Neural progenitor cell (in vitro differentiated cells): Measurements from ENCODE around the gene SHROOM1. TPM values are rescaled to one million over a fixed set of nuclear protein-coding genes. Genes with fewer than 3 reads are reported as not detected.
"Not testable (repeated sequence)": the region's sequence is repeated elsewhere in the genome, so short reads cannot be mapped to it uniquely, and the experiment has no call there.

ENCODE experiments used
- DNase-seq: peaks from one replicate; pipeline ENCODE4 v3.0.0-alpha.2; 2016; ENCODE audit warnings: low spot score
- H2AFZ ChIP-seq: fragments of 200-600 bp; sonication (generic); replicated peaks from 2 replicates; pipeline ENCODE4 v1.6.1; 2016; ENCODE audit warnings: antibody characterized with exemption
- H3F3A ChIP-seq: fragments of 200-600 bp; sonication (generic); 2 replicates; pipeline ENCODE4 v1.6.1; 2016; ENCODE audit warnings: antibody characterized with exemption, low read depth
- H3K27ac ChIP-seq: fragments of 200-600 bp; sonication (generic); 2 replicates; pipeline ENCODE4 v1.5.1; 2016; ENCODE audit warnings: mild to moderate bottlenecking
- H3K27me3 ChIP-seq: fragments of 200-600 bp; sonication (generic); 2 replicates; pipeline ENCODE4 v1.6.1; 2016; ENCODE audit warnings: mild to moderate bottlenecking, moderate library complexity
- H3K36me3 ChIP-seq: fragments of 200-600 bp; sonication (generic); 2 replicates; pipeline ENCODE4 v1.5.1; 2016
- H3K4me1 ChIP-seq: fragments of 200-600 bp; sonication (generic); 2 replicates; pipeline ENCODE4 v1.6.1; 2016; ENCODE audit warnings: mixed run types
- H3K4me2 ChIP-seq: fragments of 200-600 bp; sonication (generic); 2 replicates; pipeline ENCODE4 v1.6.1; 2016
- H3K4me3 ChIP-seq: fragments of 200-600 bp; sonication (generic); 2 replicates; pipeline ENCODE4 v1.5.1; 2016
- H3K79me2 ChIP-seq: fragments of 200-600 bp; sonication (generic); 2 replicates; pipeline ENCODE4 v1.6.1; 2016; ENCODE audit warnings: low read depth
- H3K9ac ChIP-seq: fragments of 200-600 bp; sonication (generic); 2 replicates; pipeline ENCODE4 v1.6.1; 2016
- H3K9me3 ChIP-seq: fragments of 200-600 bp; sonication (generic); 2 replicates; pipeline ENCODE4 v1.5.1; 2016; ENCODE audit warnings: low read depth
- H4K20me1 ChIP-seq: fragments of 200-600 bp; sonication (generic); 2 replicates; pipeline ENCODE4 v1.6.1; 2016; ENCODE audit warnings: low read depth
- H3K27ac Mint-ChIP-seq: 3 replicates; pipeline ENCODE4 v1.8.0; 2021; ENCODE audit warnings: mixed read lengths
- H3K27me3 Mint-ChIP-seq: 2 replicates; pipeline ENCODE4 v1.8.0; 2022; ENCODE audit warnings: low read depth, mild to moderate bottlenecking, inconsistent platforms, moderate library complexity, mixed read lengths; ENCODE audit not compliant: insufficient read depth
- H3K36me3 Mint-ChIP-seq: 3 replicates; pipeline ENCODE4 v1.8.0; 2021; ENCODE audit warnings: mixed read lengths
- H3K4me1 Mint-ChIP-seq: 3 replicates; pipeline ENCODE4 v1.8.0; 2021; ENCODE audit warnings: mixed read lengths
- H3K4me3 Mint-ChIP-seq: 3 replicates; pipeline ENCODE4 v1.8.0; 2021; ENCODE audit warnings: mild to moderate bottlenecking, moderate library complexity, mixed read lengths
- H3K9me3 Mint-ChIP-seq: 3 replicates; pipeline ENCODE4 v1.8.0; 2020; ENCODE audit warnings: mixed read lengths
- EZH2phosphoT487 ChIP-seq: fragments of 200-600 bp; sonication (generic); IDR thresholded peaks from 2 replicates; pipeline ENCODE4 v1.6.1; 2017; ENCODE audit warnings: antibody characterized with exemption
- total RNA-seq: library from RNA; depleted of rRNA; stranded (reverse); fragments of >200 nt; gene quantifications from 2 replicates; pipeline ENCODE4 v1.2.3, GENCODE V29; 2015; ENCODE audit warnings: low replicate concordance
- TF ChIP-seq, protein P1 (sequence below): fragments of 200-600 bp; sonication (generic); IDR thresholded peaks from 2 replicates; pipeline ENCODE4 v1.5.1; 2017; ENCODE audit warnings: antibody characterized with exemption, mild to moderate bottlenecking

SHROOM1 gene
- total RNA-seq, 1 donor from 2014 or later = 0.36 TPM

GRCh38 chr5:132807163-132807838 is 23.1 kb downstream of the SHROOM1 start:
- Mint-ChIP-seq H3K9me3 (peaks cover 5% of the 10 kb centered on the region), H3K27me3 (peaks cover 45% of the 10 kb centered on the region), H3K4me1 (peaks cover 17% of the 10 kb centered on the region), H3K36me3 (no peaks in the 10 kb centered on the region), H3K27ac (peak overlapping the region; percentile 29), H3K4me3 (no peak overlapping the region)
- peaks cover 43% of the 10 kb centered on the region for H3K27me3 ChIP-seq
- no peaks in the 10 kb centered on the region for H3K36me3 ChIP-seq
- H2AFZ ChIP-seq = peak overlapping the region; percentile 96
- H3K79me2 ChIP-seq = no peaks in the 10 kb centered on the region
- H3K4me1 ChIP-seq = peaks cover 8% of the 10 kb centered on the region
- no peak for TF ChIP-seq EZH2phosphoT487
- TF ChIP-seq, protein P1, sequence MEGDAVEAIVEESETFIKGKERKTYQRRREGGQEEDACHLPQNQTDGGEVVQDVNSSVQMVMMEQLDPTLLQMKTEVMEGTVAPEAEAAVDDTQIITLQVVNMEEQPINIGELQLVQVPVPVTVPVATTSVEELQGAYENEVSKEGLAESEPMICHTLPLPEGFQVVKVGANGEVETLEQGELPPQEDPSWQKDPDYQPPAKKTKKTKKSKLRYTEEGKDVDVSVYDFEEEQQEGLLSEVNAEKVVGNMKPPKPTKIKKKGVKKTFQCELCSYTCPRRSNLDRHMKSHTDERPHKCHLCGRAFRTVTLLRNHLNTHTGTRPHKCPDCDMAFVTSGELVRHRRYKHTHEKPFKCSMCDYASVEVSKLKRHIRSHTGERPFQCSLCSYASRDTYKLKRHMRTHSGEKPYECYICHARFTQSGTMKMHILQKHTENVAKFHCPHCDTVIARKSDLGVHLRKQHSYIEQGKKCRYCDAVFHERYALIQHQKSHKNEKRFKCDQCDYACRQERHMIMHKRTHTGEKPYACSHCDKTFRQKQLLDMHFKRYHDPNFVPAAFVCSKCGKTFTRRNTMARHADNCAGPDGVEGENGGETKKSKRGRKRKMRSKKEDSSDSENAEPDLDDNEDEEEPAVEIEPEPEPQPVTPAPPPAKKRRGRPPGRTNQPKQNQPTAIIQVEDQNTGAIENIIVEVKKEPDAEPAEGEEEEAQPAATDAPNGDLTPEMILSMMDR = peak; percentile 51
- H3K27ac ChIP-seq = no peak overlapping the region
- H3K9ac ChIP-seq = no peak overlapping the region
- H3K4me3 ChIP-seq = no peak overlapping the region
- no peaks in the 10 kb centered on the region for H3K9me3 ChIP-seq
- peaks cover 8% of the 10 kb centered on the region for H4K20me1 ChIP-seq
- peak overlapping the region; percentile 50 for H3K4me2 ChIP-seq
- no peaks in the 10 kb centered on the region for H3F3A ChIP-seq
- peak; percentile 71 for DNase-seq

- H3K36me3 Mint-ChIP-seq = not testable (repeated sequence)
- peaks cover 40% of the 10 kb centered on the region for H3K27me3 Mint-ChIP-seq
These were observed 23.7 kb downstream of the SHROOM1 start for GRCh38 chr5:132806804-132807162.

DNA sequence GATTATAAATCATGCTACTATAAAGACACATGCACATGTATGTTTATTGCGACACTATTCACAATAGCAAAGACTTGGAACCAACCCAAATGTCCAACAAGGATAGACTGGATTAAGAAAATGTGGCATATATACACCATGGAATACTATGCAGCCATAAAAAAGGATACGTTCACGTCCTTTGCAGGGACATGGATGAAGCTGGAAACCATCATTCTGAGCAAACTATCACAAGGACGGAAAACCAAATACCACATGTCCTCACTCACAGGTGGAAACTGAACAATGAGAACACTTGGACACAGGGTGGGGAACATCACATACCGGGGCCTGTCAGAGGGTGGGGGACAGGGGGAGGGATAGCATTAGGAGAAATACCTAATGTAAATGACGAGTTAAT is 24.6 kb downstream of the SHROOM1 start:
- not testable (repeated sequence) for H3K9ac ChIP-seq, H3K9me3 Mint-ChIP-seq, H3K36me3 ChIP-seq, H2AFZ ChIP-seq, H3K79me2 ChIP-seq, H3K27ac ChIP-seq, H3K4me3 Mint-ChIP-seq, H3K4me2 ChIP-seq, H3K4me3 ChIP-seq, H3F3A ChIP-seq, H3K27ac Mint-ChIP-seq, H3K9me3 ChIP-seq, H4K20me1 ChIP-seq, H3K36me3 Mint-ChIP-seq, DNase-seq
- Mint-ChIP-seq H3K27me3 (peaks cover 32% of the 10 kb centered on the region), H3K4me1 (peaks cover 14% of the 10 kb centered on the region)
- peaks cover 11% of the 10 kb centered on the region for H3K4me1 ChIP-seq
- H3K27me3 ChIP-seq = peaks cover 29% of the 10 kb centered on the region

More at GRCh38 chr5:132806804-132807162, 23.7 kb downstream of the SHROOM1 start:
- H3F3A ChIP-seq, H3K9me3 Mint-ChIP-seq, H3K27ac Mint-ChIP-seq, H3K4me3 Mint-ChIP-seq, H3K4me1 ChIP-seq, H3K79me2 ChIP-seq, H4K20me1 ChIP-seq, DNase-seq, H3K36me3 ChIP-seq, H3K4me3 ChIP-seq, H3K9ac ChIP-seq, H3K27ac ChIP-seq, H3K9me3 ChIP-seq: not testable (repeated sequence)
- H3K4me1 Mint-ChIP-seq = peaks cover 14% of the 10 kb centered on the region
- H3K4me2 ChIP-seq = peak overlapping the region; percentile 50
- peaks cover 38% of the 10 kb centered on the region for H3K27me3 ChIP-seq
- H2AFZ ChIP-seq = peak overlapping the region; percentile 96

GRCh38 chr5:132804219-132804618 is 26.2 kb downstream of the SHROOM1 start:
- not testable (repeated sequence) for H3K4me3 ChIP-seq, H3K9me3 ChIP-seq, H3K4me3 Mint-ChIP-seq, H3K36me3 Mint-ChIP-seq, H4K20me1 ChIP-seq, H3K79me2 ChIP-seq, H3K4me2 ChIP-seq, H3K36me3 ChIP-seq, H2AFZ ChIP-seq, H3K27ac ChIP-seq, H3K9ac ChIP-seq, H3F3A ChIP-seq, DNase-seq, H3K27ac Mint-ChIP-seq, H3K9me3 Mint-ChIP-seq
- H3K4me1 Mint-ChIP-seq = peaks cover 14% of the 10 kb centered on the region
- peaks cover 17% of the 10 kb centered on the region for H3K27me3 Mint-ChIP-seq
- H3K27me3 ChIP-seq = peaks cover 12% of the 10 kb centered on the region
- peaks cover 18% of the 10 kb centered on the region for H3K4me1 ChIP-seq

- H3K27me3 ChIP-seq, H3K4me3 ChIP-seq, H3K9me3 ChIP-seq, H3F3A ChIP-seq, DNase-seq, H3K79me2 ChIP-seq, H3K27me3 Mint-ChIP-seq, H4K20me1 ChIP-seq, H3K9ac ChIP-seq, H3K4me3 Mint-ChIP-seq, H3K27ac Mint-ChIP-seq, H2AFZ ChIP-seq, H3K27ac ChIP-seq, H3K4me2 ChIP-seq, H3K36me3 Mint-ChIP-seq, H3K36me3 ChIP-seq, H3K9me3 Mint-ChIP-seq: not testable (repeated sequence)
- peaks cover 18% of the 10 kb centered on the region for H3K4me1 ChIP-seq
- H3K4me1 Mint-ChIP-seq = peaks cover 14% of the 10 kb centered on the region
These were observed 27.8 kb downstream of the SHROOM1 start for GRCh38 chr5:132802685-132803066.
